Spleen (tissue), 11 donors: ENCODE measurements around the gene PRDM5. TPM values are rescaled to one million over a fixed set of nuclear protein-coding genes. Genes with fewer than 3 reads are reported as not detected.

Source experiments
- DNase-seq: peaks from one replicate; pipeline ENCODE4 v3.0.0-alpha.2; 2020
- H3K27ac ChIP-seq, 8 donors: fragments of 200-600 bp; sonication (generic) in 7 of 8; 1 replicate in 4 of 8; 2 replicates in 4 of 8; pipeline versions ENCODE4 v1.5.0 to v1.8.0; 2016 to 2021; ENCODE audit warnings: inconsistent platforms in 4 of 8, mild to moderate bottlenecking in 4 of 8, moderate library complexity in 1 of 8
- H3K27me3 ChIP-seq, 7 donors: fragments of 200-600 bp; sonication (generic) in 6 of 7; replicated peaks in 1 of 7; 1 replicate in 4 of 7; 2 replicates in 3 of 7; pipeline versions ENCODE4 v1.5.0 to v1.8.0; 2016 to 2021; ENCODE audit warnings: inconsistent platforms in 3 of 7, mild to moderate bottlenecking in 1 of 7
- H3K36me3 ChIP-seq, 6 donors: fragments of 200-600 bp; sonication (generic) in 5 of 6; 1 replicate in 4 of 6; 2 replicates in 2 of 6; pipeline versions ENCODE4 v1.5.0 to v1.8.0; 2016 to 2021; ENCODE audit warnings: inconsistent platforms in 2 of 6
- H3K4me1 ChIP-seq, 6 donors: fragments of 200-600 bp; sonication (generic) in 5 of 6; 1 replicate in 3 of 6; 2 replicates in 3 of 6; pipeline versions ENCODE4 v1.5.0 to v1.8.0; 2016 to 2021; ENCODE audit warnings: inconsistent platforms in 3 of 6
- H3K4me3 ChIP-seq, 8 donors: fragments of 200-600 bp; sonication (generic) in 7 of 8; 1 replicate in 4 of 8; 2 replicates in 4 of 8; pipeline versions ENCODE4 v1.5.0 to v1.8.0; 2016 to 2021; ENCODE audit warnings: inconsistent platforms in 4 of 8, mild to moderate bottlenecking in 4 of 8, moderate library complexity in 2 of 8
- H3K9me3 ChIP-seq, 8 donors: fragments of 200-600 bp; sonication (generic) in 7 of 8; 1 replicate in 4 of 8; 2 replicates in 4 of 8; pipeline versions ENCODE4 v1.5.0 to v1.8.0; 2016 to 2021; ENCODE audit warnings: inconsistent platforms in 4 of 8
- POLR2A ChIP-seq, 3 donors: fragments of 450-650 bp; IDR thresholded peaks; one replicate each; pipeline ENCODE4 v1.5.1; 2017; ENCODE audit warnings: antibody characterized with exemption in 3 of 3, mild to moderate bottlenecking in 1 of 3
- POLR2AphosphoS5 ChIP-seq, 3 donors: sonication (generic); formaldehyde crosslinking; IDR thresholded peaks; one replicate each; pipeline ENCODE4 v1.5.1; 2017; ENCODE audit warnings: antibody characterized with exemption in 3 of 3
- WGBS, 5 donors: extraction: QIAGEN DNeasy Blood & Tissue Kit in 3 of 5; methylation state at CpG; one replicate each; pipeline versions ENCODE4 v1.1.5 to v1.1.7; 2013 to 2018; 5-methylcytosine and 5-hydroxymethylcytosine counted together
- intact Hi-C: fragments of 100-400 bp; cut with DNase I; formaldehyde crosslinking; loops from one replicate; pipeline ENCODE4 v1.15.0; 2023; ENCODE audit warnings: low total_unique reads
- polyA plus RNA-seq, 3 donors: library from polyadenylated mRNA; stranded (reverse); fragments of 200-250 nt; gene quantifications; one replicate each; pipeline ENCODE4 v1.2.1, GENCODE V29; 2013
- total RNA-seq, 7 donors: library from RNA; depleted of rRNA in 3 of 7; stranded (reverse); fragments of >200 nt in 3 of 7; fragmentation: NEBNext Ultra II Directional in 4 of 7; extraction: Animal tissue kit (Norgen Biotek cat#: 25700) in 4 of 7; gene quantifications; one replicate each; pipeline versions ENCODE4 v1.1.0 to v1.2.1, GENCODE V29; 2016 to 2021
- TF ChIP-seq, protein P1 (sequence below), 11 experiments: fragments of 200-600 bp in 7 of 11; fragments of 450-650 bp in 4 of 11; sonication (generic) in 4 of 11; IDR thresholded peaks in 8 of 11; conservative IDR thresholded peaks in 3 of 11; 1 replicate in 7 of 11; 2 replicates in 4 of 11; pipeline versions ENCODE4 v1.4.0 to v1.8.0; 2016 to 2021; ENCODE audit warnings: antibody characterized with exemption in 11 of 11, inconsistent platforms in 4 of 11, mild to moderate bottlenecking in 1 of 11
- donor health status: healthy with polysubstance abuse.
- donor health status: DM: no; HTN: no; CAD: no; lungs with moderate emphysema.
- donor health status: DM: no; HTN: no; CAD: no.
- donor health status: Bipolar disorder and iron deficiency.
- donor health status: healthy.
- donor health status: DM: no; HTN: no; CAD: no.
- donor health status: DM: yes; HTN: yes; CAD: no.

PRDM5 gene
- total and polyA plus RNA-seq, 10 donors: 0.50 to 14.5 (median 7.6) TPM

DNA sequence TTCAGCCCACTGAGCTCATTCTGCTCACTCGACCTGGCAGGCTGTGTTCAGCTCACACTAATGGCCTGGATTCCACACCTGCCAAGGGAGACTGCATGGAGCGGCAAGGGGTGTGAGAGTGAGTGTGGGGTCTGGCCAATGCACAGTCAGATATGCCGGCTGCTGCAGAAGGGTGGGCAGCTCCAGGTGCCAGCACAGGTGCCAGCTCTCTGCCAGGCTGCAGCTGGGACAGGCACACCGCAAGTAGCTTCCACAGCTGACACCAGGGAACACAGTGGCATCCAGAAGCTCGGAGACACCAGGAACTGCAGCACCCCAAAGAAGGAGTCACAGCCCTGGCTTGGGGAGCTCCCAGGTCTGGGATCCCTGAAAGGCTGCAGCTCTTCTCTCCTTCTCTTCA is 83.7 kb downstream of the PRDM5 start:
- Histone ChIP-seq H3K4me3 (no peak overlapping the region), H3K27me3 (no peaks in the 10 kb centered on the region), H3K27ac (no peak overlapping the region), H3K9me3 (peaks cover 0 to 10% (median 8%) of the 10 kb centered on the region in 8 donors), H3K4me1 (no peaks in the 10 kb centered on the region), H3K36me3 (no peaks in the 10 kb centered on the region)
- 90 to 96% (median 92%) methylated on average over 5 of the region's 5 CpGs for WGBS, 5 donors
- peak; percentile 65 for DNase-seq
- TF ChIP-seq, protein P1, sequence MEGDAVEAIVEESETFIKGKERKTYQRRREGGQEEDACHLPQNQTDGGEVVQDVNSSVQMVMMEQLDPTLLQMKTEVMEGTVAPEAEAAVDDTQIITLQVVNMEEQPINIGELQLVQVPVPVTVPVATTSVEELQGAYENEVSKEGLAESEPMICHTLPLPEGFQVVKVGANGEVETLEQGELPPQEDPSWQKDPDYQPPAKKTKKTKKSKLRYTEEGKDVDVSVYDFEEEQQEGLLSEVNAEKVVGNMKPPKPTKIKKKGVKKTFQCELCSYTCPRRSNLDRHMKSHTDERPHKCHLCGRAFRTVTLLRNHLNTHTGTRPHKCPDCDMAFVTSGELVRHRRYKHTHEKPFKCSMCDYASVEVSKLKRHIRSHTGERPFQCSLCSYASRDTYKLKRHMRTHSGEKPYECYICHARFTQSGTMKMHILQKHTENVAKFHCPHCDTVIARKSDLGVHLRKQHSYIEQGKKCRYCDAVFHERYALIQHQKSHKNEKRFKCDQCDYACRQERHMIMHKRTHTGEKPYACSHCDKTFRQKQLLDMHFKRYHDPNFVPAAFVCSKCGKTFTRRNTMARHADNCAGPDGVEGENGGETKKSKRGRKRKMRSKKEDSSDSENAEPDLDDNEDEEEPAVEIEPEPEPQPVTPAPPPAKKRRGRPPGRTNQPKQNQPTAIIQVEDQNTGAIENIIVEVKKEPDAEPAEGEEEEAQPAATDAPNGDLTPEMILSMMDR (IDR thresholded peaks at IDR 0.05 in 8 of 11, conservative IDR thresholded peaks at IDR 0.05 in 3 of 11): no peak
- TF ChIP-seq POLR2A (IDR thresholded peaks at IDR 0.05) (no peak), POLR2AphosphoS5 (IDR thresholded peaks at IDR 0.05) (no peak)
- intact Hi-C loops: no loop called here

DNA sequence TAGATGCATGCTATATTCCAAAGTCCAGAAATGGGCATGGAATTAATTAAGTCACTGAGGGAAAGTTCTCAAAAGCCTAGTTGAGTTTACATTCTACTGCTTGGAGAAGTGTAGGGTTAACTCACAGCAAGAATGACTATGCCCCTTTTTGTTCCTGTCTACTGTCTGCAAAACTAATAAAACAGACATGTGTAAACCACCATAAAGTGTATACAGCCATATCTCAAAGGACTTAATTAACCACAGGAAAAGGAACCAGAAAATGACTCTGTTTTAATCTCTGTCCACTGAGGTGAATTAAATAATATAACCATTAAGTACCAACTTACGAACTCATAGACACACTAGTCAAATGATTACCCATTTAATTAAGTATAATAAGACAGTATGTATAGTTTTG is 84.9 kb downstream of the PRDM5 start:
- TF ChIP-seq POLR2A (IDR thresholded peaks at IDR 0.05) (no peak), POLR2AphosphoS5 (IDR thresholded peaks at IDR 0.05) (no peak)
- TF ChIP-seq, protein P1 (IDR thresholded peaks at IDR 0.05 in 8 of 11, conservative IDR thresholded peaks at IDR 0.05 in 3 of 11): no peak
- Histone ChIP-seq H3K27me3 (no peaks in the 10 kb centered on the region), H3K36me3 (no peaks in the 10 kb centered on the region), H3K27ac (no peak overlapping the region), H3K4me3 (no peak overlapping the region), H3K4me1 (no peaks in the 10 kb centered on the region), H3K9me3 (peaks cover 0 to 16% (median 12%) of the 10 kb centered on the region in 8 donors)
- 70 to 96% (median 86%) methylated on average over 1 of the region's 1 CpG for WGBS, 5 donors
- intact Hi-C loops: no loop called here
- DNase-seq: no peak

DNA sequence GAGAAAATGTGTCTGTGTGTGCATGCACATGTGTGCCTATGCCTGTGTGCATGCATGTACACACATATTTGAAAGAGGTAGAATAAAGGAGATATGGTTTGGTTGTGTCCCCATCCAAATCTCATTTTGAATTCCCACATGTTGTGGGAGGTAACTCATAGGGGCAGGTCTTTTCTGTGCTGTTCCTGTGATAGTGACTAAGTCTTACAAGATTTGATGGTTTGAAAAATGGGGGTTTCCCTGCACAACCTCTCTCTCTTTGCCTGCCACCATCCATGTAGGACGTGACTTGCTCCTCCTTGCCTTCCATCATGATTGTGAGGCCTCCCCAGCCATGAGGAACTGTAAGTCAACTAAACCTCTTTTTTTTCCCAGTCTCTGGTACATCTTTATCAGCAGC is 87.2 kb downstream of the PRDM5 start:
- Histone ChIP-seq H3K4me1 (no peaks in the 10 kb centered on the region), H3K9me3 (peaks cover 0 to 16% (median 12%) of the 10 kb centered on the region in 8 donors), H3K27me3 (no peaks in the 10 kb centered on the region), H3K4me3 (no peak overlapping the region), H3K36me3 (no peaks in the 10 kb centered on the region), H3K27ac (no peak overlapping the region)
- WGBS, 5 donors: 72 to 91% (median 83%) methylated on average over 1 of the region's 1 CpG
- DNase-seq: no peak
- intact Hi-C loops: no loop called here
- TF ChIP-seq POLR2AphosphoS5 (IDR thresholded peaks at IDR 0.05): no peak
- TF ChIP-seq POLR2A (IDR thresholded peaks at IDR 0.05): no peak
- TF ChIP-seq, protein P1 (IDR thresholded peaks at IDR 0.05 in 8 of 11, conservative IDR thresholded peaks at IDR 0.05 in 3 of 11): no peak

DNA sequence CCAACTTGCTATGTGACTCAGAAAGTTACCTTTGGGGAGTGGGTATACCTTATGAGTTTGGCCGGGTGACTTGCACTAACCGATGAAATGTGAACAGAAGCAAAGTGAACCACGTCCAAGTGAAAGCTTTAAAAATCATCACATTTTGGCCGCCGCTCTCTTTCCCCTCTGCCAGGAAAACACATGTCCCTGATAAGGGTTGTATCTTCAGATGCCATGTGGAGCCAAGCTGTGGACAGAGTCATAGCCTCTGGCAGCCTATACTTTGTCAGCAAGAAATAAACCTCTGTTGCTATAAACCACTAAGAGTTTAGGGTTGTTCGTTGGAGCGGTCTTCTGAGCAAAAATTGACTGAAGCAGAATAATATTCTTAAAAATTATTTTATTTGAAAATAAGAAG is 92.3 kb downstream of the PRDM5 start:
- no peaks in the 10 kb centered on the region for H3K4me1 ChIP-seq
- DNase-seq: no peak
- H3K9me3 ChIP-seq: peaks cover 0 to 16% (median 12%) of the 10 kb centered on the region in 8 donors
- H3K27me3 ChIP-seq: no peaks in the 10 kb centered on the region
- intact Hi-C loops: no loop called here
- WGBS, 5 donors: 80 to 91% (median 83%) methylated on average over 7 of the region's 7 CpGs
- no peaks in the 10 kb centered on the region for H3K36me3 ChIP-seq
- TF ChIP-seq, protein P1 (IDR thresholded peaks at IDR 0.05 in 8 of 11, conservative IDR thresholded peaks at IDR 0.05 in 3 of 11): no peak
- TF ChIP-seq POLR2AphosphoS5 (IDR thresholded peaks at IDR 0.05) (no peak), POLR2A (IDR thresholded peaks at IDR 0.05) (no peak)
- no peak overlapping the region for H3K4me3 ChIP-seq
- H3K27ac ChIP-seq: no peak overlapping the region
